HG03378 (cell line): ENCODE data around the gene ATG13.
"Not testable (repeated sequence)": the region's sequence is repeated elsewhere in the genome, so short reads cannot be mapped to it uniquely, and the experiment has no call there.

Experiments
- ATAC-seq: cut with Tn5 transposase; IDR thresholded peaks from one replicate; pipeline ENCODE4 v1.9.1; 2021; ENCODE audit warnings: mild to moderate bottlenecking, moderate library complexity; ENCODE audit not compliant: unreplicated experiment

The ATG13 gene

DNA sequence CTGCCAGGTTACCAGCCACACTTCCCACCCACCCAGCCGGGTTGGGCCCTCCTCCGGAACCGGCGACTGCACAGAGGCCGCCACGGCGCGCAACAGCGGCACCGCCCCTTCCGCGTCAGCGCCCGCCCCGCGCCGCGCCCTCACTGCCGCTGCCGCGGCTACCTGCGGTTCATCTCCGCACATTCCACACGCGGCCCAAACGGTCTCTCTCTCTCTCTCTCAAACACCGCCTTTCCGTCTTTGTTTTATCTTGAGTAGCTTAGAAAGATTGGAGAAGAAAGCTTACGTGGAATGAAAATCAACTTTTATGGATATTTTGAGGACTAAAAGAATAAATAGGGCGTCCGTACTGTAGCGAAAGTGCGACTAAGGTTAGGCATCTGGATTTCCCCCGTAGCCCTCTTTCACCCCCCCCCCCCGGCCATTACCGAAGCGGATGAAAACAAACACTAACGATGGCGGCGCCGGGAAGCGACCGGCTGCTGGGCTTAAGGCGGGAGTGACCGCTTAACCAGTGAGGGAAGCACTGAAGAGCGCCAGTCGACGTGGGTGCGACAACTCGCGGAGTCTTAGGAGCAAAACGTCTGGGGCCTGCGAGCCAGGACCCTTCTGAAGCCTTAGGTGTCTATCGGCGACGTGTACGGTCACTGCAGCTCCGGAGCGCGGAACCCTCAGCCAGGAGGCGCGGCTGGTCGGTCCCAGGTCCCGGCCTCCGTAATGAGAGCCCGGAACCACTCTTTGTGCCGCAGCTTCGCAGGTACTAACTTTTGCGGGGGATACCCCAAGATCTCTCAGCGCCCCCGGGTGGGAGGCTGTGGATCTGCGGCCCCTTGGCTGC lies at the start of gene ATG13, which contains the start of gene HARBI1:
Gene ATG13, plus strand, starts transcription at position 420 of the 838 bp plus-strand sequence. CDS start 26,739 bp downstream, outside the sequence.
Gene HARBI1, minus strand, starts transcription at position 94 of the 838 bp plus-strand sequence. CDS start 990 bp downstream, outside the sequence.
- ATAC-seq, result peak; percentile 67

DNA sequence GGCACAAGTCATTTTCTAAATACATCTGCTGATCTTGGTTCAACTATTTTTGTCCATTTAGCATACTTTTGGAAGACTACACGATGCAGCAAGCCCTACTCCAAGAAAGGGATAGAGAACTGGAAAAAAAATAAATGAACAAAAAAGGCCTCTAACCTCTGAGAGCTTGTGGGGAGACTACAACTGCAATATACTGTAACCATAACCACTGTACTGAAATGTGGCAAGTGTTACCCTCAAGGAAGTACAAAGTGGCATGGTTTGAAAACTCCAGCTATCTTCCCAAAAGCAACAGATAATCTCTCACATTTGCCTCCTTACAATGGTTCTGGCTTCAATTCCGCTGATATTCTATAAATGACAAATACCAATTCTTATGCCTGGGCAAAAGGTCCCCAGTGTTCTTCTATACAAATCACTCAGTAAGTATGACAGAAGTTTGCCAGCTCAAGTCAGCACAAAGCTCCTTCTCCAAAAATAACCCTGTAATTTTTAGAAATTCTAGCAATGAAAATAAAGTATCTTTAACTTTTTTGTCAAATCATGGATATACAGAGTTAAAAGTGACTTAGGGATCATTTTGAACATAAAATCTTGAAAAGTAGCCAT lies 46.5 kb upstream of the ATG13 start:
- ATAC-seq, result no peak

DNA sequence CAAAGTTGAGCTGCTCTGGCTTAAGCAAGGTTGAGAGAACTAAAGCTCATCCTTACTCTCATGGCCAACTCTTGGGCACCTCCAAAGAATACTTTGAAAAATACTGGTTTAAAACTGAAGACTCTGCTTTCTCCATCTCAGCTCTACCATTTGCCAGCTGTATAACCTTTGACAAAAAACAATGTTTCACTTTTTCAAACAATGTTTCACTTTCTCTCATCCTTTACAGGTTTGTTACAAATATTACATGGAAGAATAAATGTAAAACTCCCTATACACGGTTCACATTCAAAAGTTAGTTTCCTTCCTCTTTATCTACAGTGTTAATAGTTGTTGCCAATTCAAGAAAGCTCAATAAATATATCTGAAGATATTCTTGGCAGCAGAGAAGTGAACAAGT lies 42.7 kb upstream of the ATG13 start:
- ATAC-seq, result no peak

DNA sequence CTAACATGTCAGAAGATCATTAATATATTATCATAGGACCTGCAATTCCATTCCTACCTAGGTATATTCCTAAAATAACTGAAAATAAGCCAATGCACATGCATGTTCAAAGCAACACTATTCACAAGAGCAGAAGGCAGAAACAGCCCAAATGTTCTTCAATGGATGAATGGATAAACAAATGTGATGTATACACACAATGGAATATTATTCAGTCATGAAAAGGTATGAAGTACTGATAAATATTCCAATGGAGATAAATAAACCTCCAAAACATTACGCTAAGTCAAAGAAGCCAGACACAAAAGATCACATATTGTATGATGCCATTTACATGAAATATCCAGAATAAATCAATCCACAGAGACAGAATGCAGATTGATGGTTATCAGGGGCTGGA lies 40.3 kb upstream of the ATG13 start:
- ATAC-seq, result no peak

DNA sequence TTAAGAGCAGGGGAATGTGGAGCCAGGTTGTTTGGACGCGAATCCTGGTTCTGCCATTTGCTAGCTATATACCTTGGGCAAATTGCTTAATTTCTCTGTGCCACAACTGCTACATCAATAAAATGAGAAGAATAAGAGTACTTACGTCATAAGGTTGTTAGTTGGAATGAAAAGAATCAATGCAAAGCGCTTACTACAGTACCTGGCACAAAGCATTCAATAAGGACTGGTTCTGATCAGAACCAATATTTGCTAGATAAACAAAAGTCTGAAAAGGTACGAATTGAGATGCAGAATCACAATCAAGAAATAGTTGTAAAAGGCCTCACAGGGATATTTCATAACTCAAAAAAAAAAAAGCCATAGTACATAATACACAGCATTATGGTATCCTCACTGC lies 34.8 kb upstream of the ATG13 start:
- ATAC-seq, result no peak

DNA sequence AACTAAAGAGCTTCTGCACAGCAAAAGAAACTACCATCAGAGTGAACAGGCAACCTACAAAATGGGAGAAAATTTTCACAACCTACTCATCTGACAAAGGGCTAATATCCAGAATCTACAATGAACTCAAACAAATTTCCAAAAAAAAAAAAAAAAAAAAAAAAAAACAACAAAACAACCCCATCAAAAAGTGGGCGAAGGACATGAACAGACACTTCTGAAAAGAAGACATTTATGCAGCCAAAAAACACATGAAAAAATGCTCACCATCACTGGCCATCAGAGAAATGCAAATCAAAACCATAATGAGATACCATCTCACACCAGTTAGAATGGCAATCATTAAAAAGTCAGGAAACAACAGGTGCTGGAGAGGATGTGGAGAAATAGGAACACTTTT lies 33.8 kb upstream of the ATG13 start:
- ATAC-seq, result not testable (repeated sequence)

DNA sequence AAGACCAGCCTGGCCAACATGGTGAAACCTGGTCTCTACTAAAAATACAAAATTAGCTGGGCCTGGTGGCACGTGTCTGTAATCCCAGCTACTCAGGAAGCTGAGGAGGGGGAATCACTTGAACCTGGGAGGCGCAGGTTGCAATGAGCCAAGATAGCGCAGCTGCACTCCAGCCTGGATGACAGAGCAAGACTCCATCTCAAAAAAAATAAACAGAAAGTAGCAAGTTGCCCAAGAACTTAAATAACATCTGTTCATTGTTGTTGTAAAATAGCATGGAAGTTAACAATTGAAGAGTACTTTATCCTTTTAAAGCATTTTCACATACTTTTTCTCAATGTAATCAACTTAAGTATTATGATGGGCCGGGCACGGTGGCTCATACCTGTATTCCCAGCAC lies 29.2 kb upstream of the ATG13 start:
- no peak for ATAC-seq

DNA sequence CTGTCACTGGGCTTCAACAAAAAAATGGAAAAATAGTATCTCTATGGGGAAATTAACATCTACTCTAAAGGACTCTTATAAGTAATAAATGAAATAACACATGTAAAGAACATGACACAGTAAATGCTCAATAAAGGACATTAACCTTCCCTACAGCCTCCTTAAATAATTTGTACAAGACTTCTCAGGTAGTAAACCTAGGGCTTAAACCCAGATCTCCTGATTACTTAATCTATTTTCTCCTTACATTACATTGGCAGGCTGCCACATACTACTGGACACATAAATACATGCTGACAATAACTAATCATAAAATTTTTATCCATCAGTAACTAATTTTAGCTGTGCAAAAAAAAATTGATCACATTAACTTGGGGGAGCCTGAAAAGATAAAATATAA lies 28.4 kb upstream of the ATG13 start:
- no peak for ATAC-seq

DNA sequence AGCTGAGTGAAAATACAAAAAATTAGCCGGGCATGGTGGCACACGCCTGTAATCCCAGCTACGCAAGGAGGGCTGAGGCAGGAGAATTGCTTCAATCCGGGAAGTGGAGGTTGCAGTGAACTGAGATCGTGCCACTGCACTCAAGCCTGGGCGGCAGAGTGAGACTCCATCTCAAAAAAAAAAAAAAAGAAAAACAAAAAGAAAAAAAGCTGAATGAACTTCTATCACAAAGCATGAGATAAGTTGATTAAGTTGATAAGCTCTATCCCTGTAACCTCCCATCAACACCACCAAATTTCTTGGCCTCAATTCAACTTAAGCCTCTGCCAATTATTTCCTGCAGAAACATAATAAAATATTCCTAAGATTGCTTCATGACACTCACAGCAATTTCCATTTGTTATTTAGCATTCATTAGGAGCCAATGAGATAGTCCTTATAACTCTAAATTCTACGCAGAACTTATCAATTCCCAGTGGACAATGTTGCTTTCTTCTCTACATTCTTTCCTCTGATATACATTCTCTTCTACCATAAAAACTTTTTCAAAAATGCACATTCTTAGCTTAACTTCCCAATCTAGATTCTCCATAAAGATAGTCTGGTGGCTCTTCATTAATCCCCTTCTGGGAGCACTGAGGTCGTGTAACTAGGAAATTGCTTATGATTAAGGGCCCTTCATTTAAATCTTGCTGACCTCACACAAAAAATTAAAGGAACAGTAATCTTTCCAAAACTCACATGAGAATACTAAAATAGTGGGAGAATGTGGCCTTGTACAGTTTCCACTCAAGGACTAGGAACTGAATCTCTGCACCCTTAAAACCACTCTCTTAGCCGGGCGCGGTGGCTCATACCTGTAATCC lies 26.4 kb upstream of the ATG13 start:
- no peak for ATAC-seq

DNA sequence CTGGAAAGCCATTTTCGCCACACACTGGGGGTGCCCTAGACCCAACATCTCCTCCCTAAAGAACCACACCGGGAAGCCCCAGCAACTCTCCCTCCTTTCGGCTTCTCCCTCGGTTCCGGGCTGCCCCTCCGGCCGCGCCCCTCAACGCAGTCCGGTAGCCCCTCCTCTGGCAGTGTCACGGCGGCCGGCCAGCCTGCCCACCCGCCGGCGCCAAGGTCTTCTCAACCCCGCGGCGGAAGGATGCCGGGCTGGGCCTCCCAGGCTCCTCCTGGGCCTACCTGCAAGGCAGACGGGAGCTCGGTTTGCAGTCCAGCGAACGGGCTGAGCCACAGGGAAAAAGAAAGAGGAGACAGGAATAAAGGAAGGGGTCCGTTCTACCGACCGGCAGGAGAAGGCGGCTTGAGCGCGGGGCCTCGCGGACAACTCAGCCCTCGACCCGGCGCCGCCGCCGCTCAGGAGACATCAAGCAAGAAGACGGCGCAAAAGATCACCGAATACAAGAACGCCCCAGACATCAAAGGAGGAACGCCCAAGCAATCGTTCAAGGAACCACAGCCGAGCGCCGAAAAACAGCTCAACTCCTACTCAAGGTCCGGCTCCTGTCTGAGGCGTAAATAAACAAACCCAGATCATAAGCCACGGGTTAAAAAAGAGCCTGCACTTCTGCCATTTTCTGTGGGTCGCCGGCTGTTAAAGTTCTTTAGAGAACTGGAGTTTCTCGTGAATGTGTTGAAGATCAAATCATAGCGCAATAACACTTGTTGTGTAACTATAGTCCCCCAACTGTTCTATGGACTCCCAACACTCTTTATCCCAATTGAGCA lies 23.6 kb upstream of the ATG13 start, which contains the start of gene AMBRA1:
Gene AMBRA1, minus strand, starts transcription at position 474 of the 824 bp plus-strand sequence. CDS start 45,643 bp downstream, outside the sequence.
- ATAC-seq, result peak; percentile 89

DNA sequence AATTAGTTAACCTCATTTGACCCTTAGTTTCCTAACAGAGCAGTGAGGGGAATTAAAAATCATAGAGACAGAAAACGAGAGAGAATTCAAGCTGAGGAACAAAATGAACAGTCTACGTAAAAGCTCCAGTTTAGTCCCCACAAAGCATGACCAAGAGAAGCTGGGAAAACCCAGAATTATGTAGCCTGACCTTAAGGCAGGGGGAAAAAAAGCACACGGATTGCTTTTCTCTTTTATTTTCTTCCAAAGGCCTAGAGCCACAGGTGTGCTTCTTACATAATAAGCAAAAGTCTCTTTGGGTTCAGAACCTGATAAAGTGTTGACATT lies 23.0 kb upstream of the ATG13 start:
- no peak for ATAC-seq

DNA sequence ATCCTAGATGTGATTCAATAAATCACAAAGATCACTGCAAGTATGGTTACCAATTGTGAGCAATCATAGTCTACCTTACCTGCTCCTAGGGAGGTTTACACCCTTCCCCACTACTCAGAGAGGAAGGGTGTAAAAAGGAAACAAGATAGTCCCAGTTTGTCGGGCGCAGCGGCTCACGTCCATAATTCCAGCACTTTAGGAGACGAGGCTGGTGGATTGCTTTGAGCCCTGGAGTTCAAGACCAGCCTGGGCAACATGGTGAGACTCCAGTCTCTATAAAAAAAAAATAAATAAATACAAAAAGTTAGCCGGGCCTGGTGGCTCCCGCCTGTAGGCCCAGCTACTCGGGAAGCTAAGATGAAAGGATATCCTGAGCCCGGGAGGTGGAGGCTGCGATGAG lies 22.6 kb upstream of the ATG13 start:
- ATAC-seq, result no peak

DNA sequence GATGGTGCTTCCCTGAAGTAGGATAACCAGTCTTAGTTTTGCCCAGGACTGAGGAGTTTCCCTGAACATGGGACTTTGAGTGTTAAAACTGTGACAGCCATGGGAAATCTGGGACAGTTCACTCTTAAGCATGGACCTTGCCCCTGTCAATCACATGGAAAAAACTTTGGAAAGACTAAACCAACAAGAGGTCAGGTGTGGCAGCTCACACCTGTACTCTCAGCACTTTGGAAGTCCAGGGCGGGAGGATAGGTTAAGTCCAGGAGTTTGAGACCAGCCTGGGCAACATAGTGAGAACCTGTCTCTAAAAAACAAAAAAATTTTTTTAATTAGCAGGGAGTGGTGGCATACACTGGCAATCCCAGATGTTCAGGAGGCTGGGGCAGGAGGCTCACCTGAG lies 20.2 kb upstream of the ATG13 start:
- ATAC-seq, result no peak

DNA sequence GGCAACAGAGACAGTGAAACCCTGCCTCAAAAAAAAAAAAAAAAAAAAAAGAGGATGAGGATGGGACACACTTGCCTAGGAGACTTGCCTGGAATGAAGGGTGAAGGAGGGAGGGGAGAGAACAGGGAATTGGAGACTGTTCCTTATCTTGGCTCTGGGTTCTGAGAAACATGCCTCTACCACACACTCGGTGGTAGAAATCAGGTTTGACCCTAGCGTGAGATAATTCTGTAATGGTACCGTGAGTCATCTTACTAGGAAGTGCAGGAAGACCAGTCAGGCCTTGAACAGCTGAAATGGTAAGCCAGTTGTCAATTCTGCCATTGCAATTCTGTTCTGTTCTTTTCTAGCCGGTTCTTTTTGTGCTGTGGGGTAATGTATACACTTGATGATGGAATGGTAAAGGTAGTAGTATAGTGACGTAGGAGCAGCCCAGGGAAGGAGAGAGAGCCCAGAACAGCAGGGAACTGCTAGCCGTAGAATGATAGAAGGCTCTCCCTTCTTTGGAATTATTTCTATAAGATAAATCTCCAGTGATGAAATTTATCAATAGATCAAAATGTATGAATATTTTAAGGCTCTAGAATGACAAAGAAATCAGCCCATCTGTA lies 19.6 kb upstream of the ATG13 start:
- no peak for ATAC-seq

DNA sequence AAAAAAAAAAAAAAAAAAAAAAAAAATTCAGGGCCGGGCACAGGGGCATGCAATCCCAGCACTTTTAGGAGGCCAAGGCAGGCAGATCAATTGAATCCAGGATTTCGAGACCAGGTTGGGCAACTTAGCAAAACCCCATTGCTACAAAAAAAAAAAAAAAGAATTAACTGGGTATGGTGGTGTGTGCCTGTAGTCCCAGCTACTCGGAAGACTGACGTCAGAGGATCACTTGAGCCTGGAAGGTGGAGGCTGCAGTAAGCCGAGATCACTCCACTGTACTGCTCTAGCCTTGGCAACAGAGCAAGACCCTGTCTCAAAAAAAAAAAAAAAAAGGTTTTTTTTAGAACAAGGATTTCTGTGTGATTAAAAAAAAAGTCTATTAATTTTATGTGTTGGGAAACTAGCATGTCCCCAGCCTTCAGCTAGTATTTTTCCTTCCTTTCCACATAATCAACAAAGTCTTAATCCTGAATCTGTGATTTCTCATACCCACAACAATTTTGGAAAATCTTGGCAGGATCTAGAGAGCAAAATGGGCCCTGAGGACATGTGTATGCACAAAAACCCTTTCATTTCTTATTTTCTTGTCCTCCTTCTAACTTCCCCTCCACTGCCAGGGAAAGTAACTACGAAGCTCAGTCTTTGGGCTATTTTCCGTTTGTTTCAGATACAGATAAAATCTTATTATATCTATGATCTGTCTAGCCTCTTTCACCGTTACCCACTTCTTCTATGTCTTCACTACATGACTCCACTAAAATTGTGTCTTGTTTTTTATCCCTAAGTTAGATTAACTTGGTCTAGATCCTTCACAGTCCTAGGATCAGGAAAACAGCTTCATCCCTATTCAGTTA lies 17.8 kb upstream of the ATG13 start:
- no peak for ATAC-seq

DNA sequence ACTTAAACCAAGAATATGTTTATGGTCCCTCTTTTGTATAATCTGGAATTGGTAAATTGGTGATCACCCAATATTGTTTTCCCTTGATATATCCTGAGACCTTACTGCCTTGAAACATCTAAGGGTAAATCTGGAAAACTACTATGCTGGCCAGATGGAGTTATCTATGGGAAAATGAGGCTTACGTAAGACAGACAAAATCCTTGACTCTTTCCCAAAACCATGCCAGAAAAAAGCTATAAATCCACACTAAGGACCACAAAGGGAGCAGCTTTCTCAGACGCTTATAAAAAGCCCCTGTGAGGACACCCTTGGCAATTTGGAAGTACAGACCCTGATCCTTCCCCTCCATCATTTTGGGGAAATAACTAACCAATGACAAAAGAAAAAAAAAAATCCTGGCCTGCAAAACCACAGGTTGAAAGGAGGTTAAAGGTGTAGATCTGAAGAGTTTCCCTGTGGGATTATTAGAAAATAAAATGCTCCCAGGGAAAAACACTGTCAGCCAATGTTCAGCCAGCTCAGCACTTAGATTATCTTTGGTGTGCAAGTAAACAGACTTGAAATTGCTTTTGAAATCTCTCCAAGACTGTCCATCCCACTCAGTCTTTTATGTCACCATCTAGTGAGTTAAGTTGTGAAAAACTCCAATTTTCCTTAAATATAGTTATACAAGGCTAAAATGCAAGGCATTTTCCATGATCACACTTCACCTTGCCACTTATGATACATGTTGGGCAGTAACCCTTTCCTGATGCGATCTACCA lies 17.0 kb upstream of the ATG13 start:
- ATAC-seq, result no peak

DNA sequence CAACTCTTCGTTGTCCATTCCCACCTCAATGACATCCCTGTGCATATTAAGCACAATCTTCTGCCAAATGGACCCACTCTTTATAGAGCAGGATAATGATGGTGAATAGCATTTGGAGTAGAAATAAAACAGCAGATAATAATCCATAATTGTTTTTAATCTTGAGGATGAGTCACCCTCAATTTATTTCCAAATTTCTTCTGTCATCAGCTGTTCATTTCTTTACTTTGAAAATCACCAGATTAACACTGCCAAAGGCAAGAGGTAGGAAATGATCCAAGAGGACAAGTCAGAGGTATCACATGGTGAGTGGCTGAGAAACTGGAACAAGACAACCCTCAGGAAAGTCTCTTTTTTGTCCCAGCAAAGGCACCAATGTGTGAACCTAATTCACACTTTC lies 16.2 kb upstream of the ATG13 start:
- ATAC-seq, result no peak

DNA sequence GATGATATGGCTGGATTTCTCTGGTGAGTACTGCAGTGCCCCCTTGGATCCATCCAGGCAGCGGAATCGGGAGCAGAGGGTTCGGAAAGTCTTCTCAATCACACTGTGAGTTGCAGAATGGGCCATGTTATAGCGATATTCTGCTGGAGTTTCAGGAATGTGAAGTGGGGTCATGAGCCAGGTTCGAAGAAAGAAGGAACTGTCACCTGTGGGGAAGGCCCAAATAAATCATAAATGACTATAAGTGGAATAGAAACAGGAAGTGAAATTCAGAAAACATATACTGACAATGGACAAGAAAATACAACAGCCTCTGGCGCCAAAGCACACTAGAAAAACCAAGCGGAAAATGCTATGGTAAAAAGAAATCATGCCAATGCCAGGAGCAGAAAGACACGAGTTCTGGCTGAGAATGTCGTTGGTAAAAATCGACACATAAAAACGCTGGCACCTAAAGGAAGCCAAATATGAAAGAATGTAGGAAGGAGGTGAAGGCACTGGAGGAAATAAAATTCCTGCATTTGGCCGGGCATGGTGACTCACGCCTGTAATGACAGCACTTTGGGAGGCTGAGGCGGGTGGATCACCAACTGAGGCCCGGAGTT lies 13.5 kb upstream of the ATG13 start:
- no peak for ATAC-seq
